K562 (cell line): Measurements from ENCODE around the gene RFX7. TPM values are rescaled to one million over a fixed set of nuclear protein-coding genes. Genes with fewer than 3 reads are reported as not detected.
A peak's percentile ranks its signal among the peaks of the same experiment; 100 is the strongest.

Experiments used
- ARID1B ChIP-seq: fragments of 450-650 bp; IDR thresholded peaks from 2 replicates; pipeline ENCODE4 v1.6.1; 2016; ENCODE audit warnings: antibody characterized with exemption, mild to moderate bottlenecking, inconsistent platforms
- DACH1 ChIP-seq: fragments of 450-650 bp; IDR thresholded peaks from 2 replicates; pipeline ENCODE4 v1.6.1; 2018; ENCODE audit not compliant: partially characterized antibody
- DEAF1 ChIP-seq: fragments of 450-650 bp; formaldehyde crosslinking; IDR thresholded peaks from 2 replicates; pipeline ENCODE4 v1.4.0; 2020; ENCODE audit warnings: mild to moderate bottlenecking, moderate library complexity
- ELF1 ChIP-seq: fragments of 200-800 bp; sonication (Bioruptor generic); IDR thresholded peaks from 2 replicates; pipeline ENCODE4 v1.6.1; 2016; ENCODE audit warnings: missing genetic modification characterization, missing compliant biosample characterization
- MYC ChIP-seq, 2 experiments: fragments of 250-450 bp in 1 of 2; sonication (Bioruptor Pico) in 1 of 2; IDR thresholded peaks; 2 replicates each; pipeline versions ENCODE4 v1.5.1 to v1.6.1; 2012 to 2021; ENCODE audit warnings: low read depth in 2 of 2, borderline replicate concordance in 1 of 2, improper control_type of control experiment in 1 of 2, low read length in 1 of 2, mild to moderate bottlenecking in 1 of 2, moderate library complexity in 1 of 2
- POLR2H ChIP-seq: IDR thresholded peaks from 2 replicates; pipeline ENCODE4 v1.6.1; 2016; ENCODE audit warnings: missing genetic modification characterization, low read depth, mild to moderate bottlenecking, control low read depth, missing compliant biosample characterization, moderate library complexity
- RFX7 ChIP-seq: fragments of 250-450 bp; sonication (Bioruptor Pico); IDR thresholded peaks from 2 replicates; pipeline ENCODE4 v1.5.1; 2021; ENCODE audit warnings: mild to moderate bottlenecking
- SIN3A ChIP-seq, 2 experiments: fragments of 150-350 bp in 1 of 2; IDR thresholded peaks; 2 replicates each; pipeline ENCODE4 v1.6.1; 2011 to 2016; ENCODE audit warnings: borderline replicate concordance in 2 of 2, low read depth in 2 of 2, low read length in 2 of 2, mild to moderate bottlenecking in 2 of 2, moderate library complexity in 2 of 2; ENCODE audit not compliant: control insufficient read depth in 1 of 2
- TBP ChIP-seq: optimal IDR thresholded peaks from 2 replicates; pipeline ENCODE3; 2011; ENCODE audit warnings: low read depth, low read length, improper control_type of control experiment
- ZKSCAN3 ChIP-seq: fragments of 250-450 bp; sonication (Bioruptor Pico); IDR thresholded peaks from 2 replicates; pipeline ENCODE4 v1.4.0; 2020
- ZNF197 ChIP-seq: fragments of 200-800 bp; sonication (Bioruptor generic); IDR thresholded peaks from 2 replicates; pipeline ENCODE4 v1.6.1; 2016; ENCODE audit warnings: low read depth, missing genetic modification characterization, missing compliant biosample characterization
- ZNF75A ChIP-seq: fragments of 450-650 bp; formaldehyde crosslinking; IDR thresholded peaks from 2 replicates; pipeline ENCODE4 v1.4.0; 2020; ENCODE audit warnings: mild to moderate bottlenecking
- polyA plus RNA-seq, 8 experiments: library from polyadenylated mRNA; depleted of rRNA in 4 of 8; stranded (reverse) in 5 of 8; unstranded in 3 of 8; fragments of >200 nt; fragmentation: Nextera tagmentation in 2 of 8; fragmentation: Illumina TruSeq in 1 of 8; extraction: Ambion mirVana in 2 of 8; extraction: Trizol in 1 of 8; gene quantifications; 2 replicates each; pipeline versions ENCODE4 v1.2.1 to v1.2.3, GENCODE V29; 2011 to 2014; ENCODE audit warnings: inconsistent platforms in 1 of 8, missing spikeins in 1 of 8
- total RNA-seq, 7 experiments: library from RNA; depleted of rRNA in 6 of 7; stranded (reverse); fragments of >200 nt in 6 of 7; fragmentation: Illumina TruSeq in 2 of 7; extraction: Trizol in 2 of 7; gene quantifications; 2 replicates each; pipeline versions ENCODE4 v1.2.1 to v1.2.3, GENCODE V29; 2011 to 2021; ENCODE audit warnings: low replicate concordance in 1 of 7

Gene RFX7
- total and polyA plus RNA-seq, 9 of the 15 experiments (the other 6 are each of a cell fraction or from before 2014, with no cell fraction given), result 2.4 to 17.9 (median 6.3) TPM

DNA sequence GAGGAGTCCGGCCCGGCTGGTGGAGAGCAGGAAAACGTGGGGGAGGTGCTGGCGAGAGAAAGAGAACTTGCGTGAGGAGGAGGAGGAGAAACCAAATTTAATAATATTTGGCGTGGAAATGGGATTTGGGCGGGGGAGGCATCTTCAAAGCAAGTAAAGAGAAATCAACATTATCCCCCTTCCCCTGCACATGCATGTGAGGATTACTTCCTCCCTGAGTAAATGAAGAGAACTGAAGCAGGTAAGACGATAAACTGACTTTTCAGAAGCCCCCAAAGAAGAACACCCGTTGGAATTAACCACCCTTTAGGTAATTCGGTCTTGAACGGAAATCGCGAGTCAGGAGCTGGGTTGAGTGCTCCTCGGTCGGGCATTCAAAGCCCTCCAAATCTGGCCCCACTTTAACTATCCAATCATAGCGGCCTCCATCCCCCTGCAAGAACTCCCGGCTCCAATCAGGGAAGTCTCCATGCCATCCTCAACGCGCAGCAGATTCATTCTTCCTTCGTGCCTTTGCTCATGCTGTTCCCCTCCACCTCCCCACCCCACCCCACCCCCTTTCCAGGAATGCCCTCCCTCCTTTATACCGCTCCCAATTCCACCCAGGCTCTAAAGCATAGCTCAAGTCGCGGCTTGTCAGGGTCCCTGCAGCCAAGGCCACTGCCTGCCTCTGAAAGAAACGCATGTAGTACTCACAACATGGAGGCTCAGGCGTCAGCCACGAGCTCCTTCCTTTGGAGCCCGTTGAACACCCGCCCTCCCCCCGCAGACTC lies 545 bp upstream of the RFX7 start (continued):
- TF ChIP-seq DEAF1 (CRISPR knock-in tag) (no peak), RFX7 (CRISPR knock-in tag) (no peak; the same call in 1 of the 2 replicates), ZNF197 (no peak), MYC (IDR thresholded peaks at IDR 0.05; ENCODE audit: low read depth, low read length) (0 out of 2 replicates have a peak, but pooled peaks have one; percentile 54), MYC (CRISPR knock-in tag; IDR thresholded peaks at IDR 0.05; ENCODE audit: borderline replicate concordance, low read depth) (no peak), SIN3A (IDR thresholded peaks at IDR 0.05; ENCODE audit: borderline replicate concordance in 2 of 2, control insufficient read depth in 1 of 2, low read depth in 2 of 2, low read length in 2 of 2) (0 out of 4 replicates have a peak, but pooled peaks of 1 of the 2 experiments have one; percentile 37), ELF1 (tag) (peak; percentile 36; the same call in 1 of the 2 replicates), POLR2H (tag) (peak; percentile 56), ZKSCAN3 (no peak), DACH1 (no peak), ZNF75A (CRISPR knock-in tag) (no peak), ARID1B (no peak), TBP (peak; percentile 4)
